ENCODE data around the gene PEA15.

PEA15 gene

DNA sequence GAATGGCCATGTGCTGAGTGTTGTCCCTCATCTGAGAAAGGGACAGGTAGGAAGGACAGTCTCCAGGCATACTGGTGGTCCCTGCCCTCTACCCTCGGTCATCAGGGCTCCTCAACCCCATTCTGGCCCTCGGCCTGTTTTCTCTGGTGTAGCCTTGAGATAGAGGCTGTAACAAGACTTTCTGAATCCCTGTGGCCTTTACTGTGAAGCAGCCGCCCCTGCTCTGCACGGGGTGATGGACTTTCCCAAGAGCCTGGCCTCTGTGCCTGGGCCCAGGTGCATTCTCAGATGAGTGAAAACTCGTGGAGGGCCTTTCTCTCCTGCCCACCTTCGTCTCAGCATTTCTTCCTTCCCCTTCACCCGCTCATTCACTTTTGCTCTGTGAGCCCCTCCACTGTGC, 17.8 kb upstream of the PEA15 start:
- H3K27ac ChIP-seq (ENCODE audit: low read depth, low read length), result no peak overlapping the region
- peaks cover 2% of the 10 kb centered on the region for H3K4me1 ChIP-seq (ENCODE audit: control insufficient read depth, insufficient read depth, low read length)
- H3K4me3 ChIP-seq (ENCODE audit: low read length), result no peak overlapping the region
- no peaks in the 10 kb centered on the region for H3K36me3 ChIP-seq (ENCODE audit: control insufficient read depth, insufficient read depth, low read length)
- no peak overlapping the region for H3K9ac ChIP-seq (ENCODE audit: low read length)
- H3K27me3 ChIP-seq (ENCODE audit: control insufficient read depth, insufficient read depth, low read length), result no peaks in the 10 kb centered on the region

- Histone ChIP-seq H3K9ac (ENCODE audit: low read length) (no peak overlapping the region), H3K4me1 (ENCODE audit: control insufficient read depth, insufficient read depth, low read length) (peaks cover 4% of the 10 kb centered on the region), H3K27me3 (ENCODE audit: control insufficient read depth, insufficient read depth, low read length) (no peaks in the 10 kb centered on the region)
Observed at GRCh38 chr1:160188341-160188740, 16.8 kb upstream of the PEA15 start.

GRCh38 chr1:160189649-160190625, 15.2 kb upstream of the PEA15 start, which contains the start of gene CASQ1:
Gene CASQ1, plus strand, starts transcription at chr1:160190575. Its CDS starts 177 bp downstream, at chr1:160190752.
- no peak within 1 kb of the TSS for H3K9ac ChIP-seq (ENCODE audit: low read length)
- no peaks in the 10 kb centered on the region for H3K36me3 ChIP-seq (ENCODE audit: control insufficient read depth, insufficient read depth, low read length)
- no peaks in the 10 kb centered on the region for H3K27me3 ChIP-seq (ENCODE audit: control insufficient read depth, insufficient read depth, low read length)
- no peak within 1 kb of the TSS for H3K4me3 ChIP-seq (ENCODE audit: low read length)
- peaks cover 6% of the 10 kb centered on the region for H3K4me1 ChIP-seq (ENCODE audit: control insufficient read depth, insufficient read depth, low read length)
- no peak within 1 kb of the TSS for H3K27ac ChIP-seq (ENCODE audit: low read depth, low read length)

More at GRCh38 chr1:160188341-160188740, 16.8 kb upstream of the PEA15 start:
- no peak overlapping the region for H3K4me3 ChIP-seq (ENCODE audit: low read length)
- no peak overlapping the region for H3K27ac ChIP-seq (ENCODE audit: low read depth, low read length)
- H3K36me3 ChIP-seq (ENCODE audit: control insufficient read depth, insufficient read depth, low read length), result no peaks in the 10 kb centered on the region

GRCh38 chr1:160191756-160192155, 13.4 kb upstream of the PEA15 start:
- H3K27ac ChIP-seq (ENCODE audit: low read depth, low read length), result no peak overlapping the region
- H3K36me3 ChIP-seq (ENCODE audit: control insufficient read depth, insufficient read depth, low read length), result no peaks in the 10 kb centered on the region
- H3K27me3 ChIP-seq (ENCODE audit: control insufficient read depth, insufficient read depth, low read length), result no peaks in the 10 kb centered on the region
- H3K4me1 ChIP-seq (ENCODE audit: control insufficient read depth, insufficient read depth, low read length), result peaks cover 6% of the 10 kb centered on the region
- H3K9ac ChIP-seq (ENCODE audit: low read length), result no peak overlapping the region
- no peak overlapping the region for H3K4me3 ChIP-seq (ENCODE audit: low read length)

DNA sequence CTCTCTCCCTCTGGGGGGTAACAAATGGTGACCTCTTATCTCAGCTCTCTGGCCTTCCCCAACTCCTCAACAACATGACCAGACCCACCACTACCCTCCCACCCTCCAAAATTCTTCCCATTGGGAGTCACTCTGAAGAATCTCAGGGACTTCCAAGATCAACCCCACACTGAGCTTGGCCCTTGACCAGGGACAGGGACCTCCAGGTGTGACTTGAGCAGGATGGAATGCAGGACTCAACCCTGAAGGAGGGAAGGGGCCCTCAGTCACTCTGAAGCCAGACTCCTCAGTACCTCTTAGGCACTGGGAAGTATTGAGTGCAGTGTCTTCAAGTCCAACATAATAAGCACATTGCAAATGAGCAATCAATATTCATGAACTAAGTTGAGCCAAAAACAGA, 12.9 kb upstream of the PEA15 start:
- Histone ChIP-seq H3K27me3 (ENCODE audit: control insufficient read depth, insufficient read depth, low read length) (no peaks in the 10 kb centered on the region), H3K9ac (ENCODE audit: low read length) (no peak overlapping the region), H3K4me1 (ENCODE audit: control insufficient read depth, insufficient read depth, low read length) (peaks cover 6% of the 10 kb centered on the region), H3K4me3 (ENCODE audit: low read length) (no peak overlapping the region), H3K27ac (ENCODE audit: low read depth, low read length) (no peak overlapping the region), H3K36me3 (ENCODE audit: control insufficient read depth, insufficient read depth, low read length) (no peaks in the 10 kb centered on the region)

DNA sequence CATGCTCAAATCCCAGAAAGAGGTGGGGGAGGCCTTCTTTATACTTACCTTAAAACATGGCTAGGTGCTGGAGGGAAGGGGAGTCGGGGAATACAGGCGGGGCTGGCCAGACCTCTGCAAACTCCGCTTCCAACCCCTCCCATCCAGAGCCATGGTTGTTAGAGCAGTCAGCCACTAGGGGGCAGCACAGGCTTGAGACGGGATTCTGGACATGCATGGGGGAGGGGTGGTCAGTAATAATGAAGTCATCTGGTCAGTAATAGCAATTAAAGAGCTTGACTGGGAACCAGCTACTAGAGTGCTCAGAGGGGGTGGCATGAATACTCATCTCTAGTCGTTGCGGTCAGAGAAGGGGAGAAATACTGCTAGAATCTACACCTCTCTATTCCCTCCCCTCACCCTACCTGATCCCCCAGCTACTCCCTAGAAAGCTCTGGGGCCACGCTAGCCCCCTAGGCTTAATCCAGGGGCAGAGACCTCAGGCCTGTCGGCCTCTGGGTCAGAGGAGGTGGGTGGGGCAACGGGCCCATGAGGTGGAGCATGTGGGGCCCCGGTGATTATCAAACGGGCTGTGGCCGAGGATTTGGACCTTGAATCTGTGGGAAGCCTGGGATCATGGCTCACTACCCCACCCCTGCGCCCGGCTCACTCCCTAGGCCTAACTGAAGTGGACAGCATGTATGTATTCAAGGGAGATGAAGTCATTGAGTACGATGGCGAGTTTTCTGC, 11.9 kb upstream of the PEA15 start:
- H3K9ac ChIP-seq (ENCODE audit: low read length), result no peak overlapping the region
- no peak overlapping the region for H3K27ac ChIP-seq (ENCODE audit: low read depth, low read length)
- H3K27me3 ChIP-seq (ENCODE audit: control insufficient read depth, insufficient read depth, low read length), result no peaks in the 10 kb centered on the region
- peaks cover 6% of the 10 kb centered on the region for H3K4me1 ChIP-seq (ENCODE audit: control insufficient read depth, insufficient read depth, low read length)
- no peaks in the 10 kb centered on the region for H3K36me3 ChIP-seq (ENCODE audit: control insufficient read depth, insufficient read depth, low read length)
- no peak overlapping the region for H3K4me3 ChIP-seq (ENCODE audit: low read length)

GRCh38 chr1:160193832-160194736, 11.1 kb upstream of the PEA15 start:
- H3K4me3 ChIP-seq (ENCODE audit: low read length), result no peak overlapping the region
- H3K9ac ChIP-seq (ENCODE audit: low read length), result no peak overlapping the region
- H3K4me1 ChIP-seq (ENCODE audit: control insufficient read depth, insufficient read depth, low read length), result peaks cover 6% of the 10 kb centered on the region
- no peak overlapping the region for H3K27ac ChIP-seq (ENCODE audit: low read depth, low read length)
- no peaks in the 10 kb centered on the region for H3K27me3 ChIP-seq (ENCODE audit: control insufficient read depth, insufficient read depth, low read length)
- no peaks in the 10 kb centered on the region for H3K36me3 ChIP-seq (ENCODE audit: control insufficient read depth, insufficient read depth, low read length)

- no peaks in the 10 kb centered on the region for H3K27me3 ChIP-seq (ENCODE audit: control insufficient read depth, insufficient read depth, low read length)
- no peak overlapping the region for H3K27ac ChIP-seq (ENCODE audit: low read depth, low read length)
- H3K4me1 ChIP-seq (ENCODE audit: control insufficient read depth, insufficient read depth, low read length), result peaks cover 4% of the 10 kb centered on the region
- H3K4me3 ChIP-seq (ENCODE audit: low read length), result no peak overlapping the region
- no peak overlapping the region for H3K9ac ChIP-seq (ENCODE audit: low read length)
- no peaks in the 10 kb centered on the region for H3K36me3 ChIP-seq (ENCODE audit: control insufficient read depth, insufficient read depth, low read length)
Observed at GRCh38 chr1:160194737-160195059, 10.5 kb upstream of the PEA15 start.

GRCh38 chr1:160196143-160196542, 9.0 kb upstream of the PEA15 start:
- no peak overlapping the region for H3K27ac ChIP-seq (ENCODE audit: low read depth, low read length)
- no peaks in the 10 kb centered on the region for H3K27me3 ChIP-seq (ENCODE audit: control insufficient read depth, insufficient read depth, low read length)
- H3K4me1 ChIP-seq (ENCODE audit: control insufficient read depth, insufficient read depth, low read length), result peaks cover 4% of the 10 kb centered on the region
- no peak overlapping the region for H3K9ac ChIP-seq (ENCODE audit: low read length)
- H3K4me3 ChIP-seq (ENCODE audit: low read length), result no peak overlapping the region
- no peaks in the 10 kb centered on the region for H3K36me3 ChIP-seq (ENCODE audit: control insufficient read depth, insufficient read depth, low read length)

GRCh38 chr1:160197231-160197630, 8.0 kb upstream of the PEA15 start:
- Histone ChIP-seq H3K4me1 (ENCODE audit: control insufficient read depth, insufficient read depth, low read length) (peaks cover 4% of the 10 kb centered on the region), H3K36me3 (ENCODE audit: control insufficient read depth, insufficient read depth, low read length) (no peaks in the 10 kb centered on the region), H3K4me3 (ENCODE audit: low read length) (no peak overlapping the region), H3K27me3 (ENCODE audit: control insufficient read depth, insufficient read depth, low read length) (no peaks in the 10 kb centered on the region), H3K27ac (ENCODE audit: low read depth, low read length) (no peak overlapping the region), H3K9ac (ENCODE audit: low read length) (no peak overlapping the region)

GRCh38 chr1:160200786-160201185, 4.4 kb upstream of the PEA15 start:
- Histone ChIP-seq H3K36me3 (ENCODE audit: control insufficient read depth, insufficient read depth, low read length) (no peaks in the 10 kb centered on the region), H3K27ac (ENCODE audit: low read depth, low read length) (no peak overlapping the region), H3K4me3 (ENCODE audit: low read length) (no peak overlapping the region), H3K9ac (ENCODE audit: low read length) (no peak overlapping the region), H3K4me1 (ENCODE audit: control insufficient read depth, insufficient read depth, low read length) (peaks cover 2% of the 10 kb centered on the region), H3K27me3 (ENCODE audit: control insufficient read depth, insufficient read depth, low read length) (no peaks in the 10 kb centered on the region)

All from rectal smooth muscle tissue (tissue), 1 donor.